Mammary epithelial cell (primary cell): ENCODE measurements around the gene RBM20.

Experiments used
- EZH2 ChIP-seq: IDR thresholded peaks from 2 replicates; pipeline ENCODE4 v1.6.1; 2012; ENCODE audit warnings: low read length, inconsistent platforms, borderline replicate concordance
- TF ChIP-seq, protein P1 (sequence below), 2 donors: IDR thresholded peaks in 1 of 2; conservative IDR thresholded peaks in 1 of 2; 2 replicates each; pipeline ENCODE4 v1.5.1; 2011 to 2012; ENCODE audit warnings: inconsistent platforms in 2 of 2, low read length in 2 of 2, mild to moderate bottlenecking in 2 of 2, control low read depth in 1 of 2, low read depth in 1 of 2; ENCODE audit not compliant: insufficient read depth in 1 of 2; ENCODE audit errors: extremely low read depth in 1 of 2

GRCh38 chr10:110684800-110685446 is 40.8 kb downstream of the RBM20 start:
- TF ChIP-seq, protein P1, sequence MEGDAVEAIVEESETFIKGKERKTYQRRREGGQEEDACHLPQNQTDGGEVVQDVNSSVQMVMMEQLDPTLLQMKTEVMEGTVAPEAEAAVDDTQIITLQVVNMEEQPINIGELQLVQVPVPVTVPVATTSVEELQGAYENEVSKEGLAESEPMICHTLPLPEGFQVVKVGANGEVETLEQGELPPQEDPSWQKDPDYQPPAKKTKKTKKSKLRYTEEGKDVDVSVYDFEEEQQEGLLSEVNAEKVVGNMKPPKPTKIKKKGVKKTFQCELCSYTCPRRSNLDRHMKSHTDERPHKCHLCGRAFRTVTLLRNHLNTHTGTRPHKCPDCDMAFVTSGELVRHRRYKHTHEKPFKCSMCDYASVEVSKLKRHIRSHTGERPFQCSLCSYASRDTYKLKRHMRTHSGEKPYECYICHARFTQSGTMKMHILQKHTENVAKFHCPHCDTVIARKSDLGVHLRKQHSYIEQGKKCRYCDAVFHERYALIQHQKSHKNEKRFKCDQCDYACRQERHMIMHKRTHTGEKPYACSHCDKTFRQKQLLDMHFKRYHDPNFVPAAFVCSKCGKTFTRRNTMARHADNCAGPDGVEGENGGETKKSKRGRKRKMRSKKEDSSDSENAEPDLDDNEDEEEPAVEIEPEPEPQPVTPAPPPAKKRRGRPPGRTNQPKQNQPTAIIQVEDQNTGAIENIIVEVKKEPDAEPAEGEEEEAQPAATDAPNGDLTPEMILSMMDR (conservative IDR thresholded peaks at IDR 0.05 in 1 of 2, IDR thresholded peaks at IDR 0.05 in 1 of 2; ENCODE audit: extremely low read depth in 1 of 2, insufficient read depth in 1 of 2, low read depth in 1 of 2, low read length in 2 of 2): no peak
- TF ChIP-seq EZH2: no peak
